Hematopoietic multipotent progenitor cell (in vitro differentiated cells): ENCODE results near the gene ANKRD27. TPM values are rescaled to one million over a fixed set of nuclear protein-coding genes. Genes with fewer than 3 reads are reported as not detected.
A peak's percentile ranks its signal among the peaks of the same experiment; 100 is the strongest.
"Not testable (repeated sequence)": the region's sequence is repeated elsewhere in the genome, so short reads cannot be mapped to it uniquely, and the experiment has no call there.

Experiments
- DNase-seq, 3 donors: peaks; one replicate each; pipeline ENCODE4 v3.0.0-alpha.2; 2011 to 2015; ENCODE audit warnings: low read depth in 2 of 3, low spot score in 2 of 3
- total RNA-seq: library from RNA; depleted of rRNA; stranded (reverse); fragments of >200 nt; gene quantifications from one replicate; pipeline ENCODE4 v1.2.3, GENCODE V29; 2012

The ANKRD27 gene
- total RNA-seq, 1 donor = 57.1 TPM

DNA sequence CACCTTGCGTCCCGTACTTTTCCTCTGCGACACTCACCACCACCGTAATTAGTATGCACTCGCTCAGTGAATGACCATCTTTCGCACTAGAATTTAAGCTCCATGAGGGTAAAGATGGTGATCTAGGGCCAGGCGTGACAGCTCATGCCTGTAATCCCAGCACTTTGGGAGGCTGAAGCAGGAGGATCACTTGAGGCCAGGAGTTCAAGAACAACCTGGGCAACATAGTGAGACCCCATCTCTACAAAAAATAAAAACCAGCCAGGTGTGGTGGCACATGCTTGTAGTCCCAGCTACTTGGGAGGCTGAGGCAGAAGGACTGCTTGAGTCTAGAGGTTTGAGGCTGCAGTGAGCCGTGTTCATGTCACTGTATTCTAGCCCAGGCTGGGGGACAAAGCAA, 18.6 kb downstream of the ANKRD27 start:
- not testable (repeated sequence) for DNase-seq

DNA sequence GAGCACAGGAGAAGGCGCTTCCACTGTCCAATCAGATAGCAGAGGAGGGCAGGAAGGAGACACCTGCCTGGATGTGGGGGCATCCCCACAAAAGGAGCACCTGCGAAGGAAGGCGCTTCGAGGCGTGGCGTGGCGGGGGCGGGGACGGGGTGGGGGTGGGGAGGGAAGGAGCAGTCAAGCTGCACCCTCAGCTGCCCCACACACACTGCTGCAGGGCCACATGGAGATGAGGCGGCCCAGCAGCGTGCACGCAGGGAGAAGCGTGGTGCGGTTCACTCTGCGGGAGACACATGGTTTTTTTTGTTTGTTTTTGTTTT, 21.4 kb downstream of the ANKRD27 start:
- no peak for DNase-seq

DNA sequence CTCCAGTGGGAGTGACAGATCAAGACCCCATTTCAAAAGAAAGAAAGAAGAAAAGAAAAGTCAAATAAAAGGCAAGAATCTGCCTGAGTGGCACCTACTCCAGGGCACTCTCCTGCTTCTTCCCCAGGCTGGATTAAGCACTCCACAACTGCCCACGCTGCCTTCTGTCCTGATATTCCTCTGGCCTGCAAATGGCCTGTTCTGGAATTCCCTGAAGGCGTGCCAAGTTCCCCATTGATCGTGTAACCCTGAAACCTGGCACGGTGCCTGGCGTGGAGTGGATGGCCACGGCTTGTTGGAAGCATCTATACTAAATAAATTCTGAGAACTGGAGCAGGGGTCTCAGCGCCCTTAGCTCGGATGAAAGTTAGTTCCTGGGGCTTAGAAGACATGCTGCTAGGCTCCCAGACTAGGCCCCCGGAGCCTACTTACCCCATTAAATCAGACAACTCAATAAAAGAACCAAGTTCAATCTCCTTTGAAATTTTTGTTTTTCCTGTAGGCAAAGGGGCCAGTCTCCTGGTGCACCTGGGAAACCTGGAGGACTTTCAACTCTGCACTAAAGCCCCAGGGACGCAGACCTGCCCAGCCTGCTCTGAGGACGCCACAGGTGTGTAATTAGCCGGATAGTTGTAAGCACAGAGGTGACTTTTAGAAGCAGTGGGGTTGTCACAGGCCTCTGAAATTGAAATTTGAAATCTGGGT, 21.9 kb downstream of the ANKRD27 start:
- no peak for DNase-seq

DNA sequence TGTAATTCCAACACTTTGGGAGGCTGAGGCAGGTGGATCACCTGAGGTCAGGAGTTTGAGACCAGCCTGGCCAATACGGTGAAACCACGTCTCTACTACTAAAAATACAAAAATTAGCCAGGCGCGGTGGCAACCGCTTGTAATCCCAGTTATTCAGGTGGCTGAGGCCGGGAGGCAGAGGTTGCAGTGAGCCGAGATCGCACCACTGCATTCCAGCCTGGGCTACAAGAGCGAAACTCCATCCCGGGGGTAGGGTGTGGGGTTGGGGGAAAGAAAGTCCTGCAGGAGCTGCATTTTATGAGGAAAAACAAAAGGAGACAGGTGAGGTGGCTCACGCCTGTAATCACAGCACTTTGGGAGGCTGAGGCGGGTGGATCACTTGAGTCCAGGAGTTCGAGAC, 22.6 kb downstream of the ANKRD27 start:
- not testable (repeated sequence) for DNase-seq

DNA sequence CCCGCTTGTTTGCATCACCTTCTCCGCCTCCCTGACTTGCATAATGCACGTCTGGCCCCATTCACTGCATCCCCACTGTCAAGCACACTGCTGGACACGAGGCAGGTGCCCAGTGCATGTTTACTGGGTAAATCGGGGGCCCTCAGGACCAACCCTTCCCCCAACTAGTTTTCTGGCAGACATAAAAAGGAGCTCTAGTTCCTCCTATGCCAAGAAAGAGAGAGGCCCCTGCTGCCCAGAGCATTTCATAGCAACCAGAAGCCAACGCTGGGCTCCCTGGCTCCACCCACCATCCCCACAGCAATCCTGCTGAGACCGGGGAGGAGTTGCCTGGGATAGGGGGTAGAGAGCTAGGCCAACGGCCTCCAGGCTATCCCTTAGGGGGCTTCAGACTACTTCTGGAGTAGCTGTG, 23.2 kb downstream of the ANKRD27 start:
- DNase-seq = no peak

DNA sequence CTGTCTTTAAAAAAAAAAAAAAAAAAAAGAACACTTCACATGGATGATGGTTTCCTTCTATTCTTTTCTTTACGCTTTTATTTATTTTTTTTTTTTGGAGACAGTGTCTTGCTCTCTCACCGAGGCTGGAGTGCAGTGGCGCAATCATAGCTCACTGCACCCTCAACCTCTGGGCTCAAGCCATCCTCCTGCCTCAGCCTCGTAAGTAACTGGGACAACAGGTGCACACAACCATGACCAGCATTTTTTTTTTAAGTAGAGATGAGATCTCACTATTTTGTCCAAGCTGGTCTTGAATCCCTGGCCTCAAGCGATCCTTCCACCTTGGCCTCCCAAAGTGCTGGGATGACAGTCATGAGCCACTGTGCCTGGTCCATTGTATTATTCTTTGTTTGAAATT, 24.3 kb downstream of the ANKRD27 start:
- no peak for DNase-seq

DNA sequence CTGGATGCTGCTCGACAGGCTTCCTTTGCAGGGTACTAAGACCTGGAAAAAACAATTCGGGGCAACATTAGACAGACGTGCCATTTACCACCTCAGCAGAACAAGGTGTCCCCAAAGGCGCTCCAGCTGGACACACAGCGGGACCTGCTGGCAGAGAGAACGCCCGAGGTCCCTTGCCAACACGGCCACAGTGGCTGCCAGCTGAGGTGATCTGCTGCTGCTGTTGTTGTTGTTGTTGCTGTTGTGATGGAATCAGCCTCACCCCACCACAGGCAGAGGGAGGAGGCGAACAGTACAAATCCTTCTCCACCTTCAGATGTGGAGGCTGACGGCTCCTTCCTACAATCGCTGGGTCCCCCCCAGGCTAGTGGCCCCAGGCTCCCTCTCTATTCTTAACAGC, 25.2 kb downstream of the ANKRD27 start:
- DNase-seq = no peak

DNA sequence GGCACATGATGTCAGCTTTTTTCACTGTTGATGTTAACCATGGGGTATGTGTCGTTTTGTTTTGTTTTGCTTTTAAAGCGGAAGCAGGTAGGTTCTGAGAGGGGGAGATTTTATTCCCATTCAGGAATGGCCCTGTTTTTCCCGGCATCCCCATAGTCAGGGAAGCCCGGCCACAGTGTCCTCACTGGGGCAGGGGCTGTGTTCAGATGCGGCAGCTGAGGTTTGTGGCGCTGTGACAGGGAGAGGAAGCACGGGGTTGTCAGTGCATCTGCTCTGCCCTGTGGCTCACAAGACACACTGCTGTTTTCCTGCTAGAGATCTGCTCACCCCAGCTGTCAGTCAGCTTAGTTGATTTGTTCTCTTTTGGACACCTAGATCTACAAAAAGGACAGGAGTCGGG, 27.6 kb downstream of the ANKRD27 start:
- no peak for DNase-seq

DNA sequence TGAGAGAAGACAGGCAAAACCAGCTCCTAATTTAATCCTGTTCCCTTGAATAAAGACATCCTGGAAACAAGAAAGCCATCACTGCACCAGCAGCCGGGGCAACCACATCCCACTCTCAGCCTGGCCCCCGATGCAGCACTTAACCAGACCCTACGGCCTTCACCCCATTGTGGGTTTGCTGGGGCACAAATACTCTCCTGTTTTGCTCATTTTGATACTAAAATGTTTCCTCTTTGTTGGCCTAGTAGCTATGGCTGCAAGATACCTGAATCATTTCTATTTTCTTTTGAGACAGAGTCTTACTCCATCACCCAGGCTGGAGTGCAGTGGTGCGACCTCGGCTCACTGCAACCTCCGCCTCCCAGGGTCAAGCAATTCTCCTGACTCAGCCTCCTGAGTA, 28.4 kb downstream of the ANKRD27 start:
- DNase-seq = no peak

DNA sequence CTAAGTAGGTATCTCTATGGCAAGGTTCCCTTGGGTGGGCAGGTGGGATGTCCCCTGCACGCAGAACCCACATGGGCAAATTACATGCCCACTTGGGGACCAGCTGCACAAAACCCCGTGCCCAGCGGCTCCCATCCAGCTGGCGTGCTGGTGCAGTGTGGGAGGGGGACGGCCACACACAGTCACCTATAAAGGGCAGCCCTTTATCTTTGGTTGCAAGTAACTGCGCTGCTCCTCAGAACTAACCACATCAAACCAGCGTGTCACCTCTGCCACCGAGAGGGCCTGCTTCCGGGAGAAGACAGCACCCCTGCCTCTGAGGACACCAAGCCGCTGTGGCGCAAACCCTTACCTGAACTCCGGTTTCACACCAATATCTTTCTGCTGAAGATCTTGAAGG, 32.2 kb downstream of the ANKRD27 start:
- DNase-seq = peak in 1 of 3 donors; percentile 42

DNA sequence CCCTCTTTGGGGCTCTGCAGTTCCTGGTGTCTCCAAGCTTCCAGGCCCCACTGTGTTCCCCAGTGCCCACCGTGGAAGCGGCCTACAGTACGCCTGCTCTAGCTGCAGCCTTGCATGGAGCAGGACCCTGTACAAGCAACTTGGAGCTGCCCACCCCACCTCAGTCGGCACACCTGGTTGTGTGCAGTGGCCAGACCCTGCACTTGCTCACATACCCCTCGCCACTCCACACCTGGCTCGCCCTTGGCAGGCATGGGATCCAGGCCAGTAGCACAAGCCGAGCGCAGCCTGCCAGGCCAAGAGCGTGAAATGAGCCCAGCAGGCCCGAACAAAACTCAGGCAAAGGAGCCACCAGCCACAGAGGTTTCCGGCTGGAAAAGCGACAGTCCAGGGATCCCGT, 36.4 kb downstream of the ANKRD27 start:
- no peak for DNase-seq

DNA sequence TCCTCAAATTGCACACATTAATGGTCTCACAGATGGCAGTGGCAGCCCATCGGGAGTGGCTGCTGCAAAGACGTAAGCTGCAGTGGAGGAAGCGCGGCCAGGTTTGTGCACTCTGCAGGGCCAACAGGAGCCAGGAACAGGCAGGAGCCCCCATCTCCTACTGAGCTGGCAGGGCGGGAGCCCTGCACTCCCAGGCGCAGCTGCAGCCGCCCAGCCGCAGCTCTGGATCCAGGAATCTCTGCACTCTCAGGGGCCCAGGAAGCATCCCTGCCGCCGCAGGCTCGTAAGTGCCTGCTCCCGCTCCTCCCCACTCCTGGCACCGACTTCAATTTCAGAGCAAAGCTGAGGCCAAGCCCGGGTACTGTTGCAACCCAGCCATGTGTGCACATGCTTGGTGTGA, 37.5 kb downstream of the ANKRD27 start:
- no peak for DNase-seq

DNA sequence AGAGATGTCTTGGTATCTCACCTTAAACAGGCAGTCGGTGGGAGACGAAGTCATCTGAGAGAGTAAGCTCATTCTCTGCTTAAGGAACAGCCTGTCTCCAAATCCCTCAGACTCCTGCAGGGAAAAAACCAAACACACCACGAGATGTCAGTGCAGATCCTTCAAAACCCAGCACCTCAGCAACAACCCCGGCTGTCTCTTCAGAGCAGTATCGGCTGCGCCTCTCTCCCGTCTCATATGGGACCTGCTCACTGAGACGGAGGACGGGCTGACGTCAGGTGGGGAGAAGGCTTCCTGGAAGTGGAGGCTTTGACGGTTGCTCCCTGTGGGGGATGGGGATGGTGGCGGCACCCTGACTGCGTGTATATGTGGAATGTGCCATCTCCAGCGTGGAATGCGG, 43.6 kb downstream of the ANKRD27 start:
- DNase-seq = no peak

DNA sequence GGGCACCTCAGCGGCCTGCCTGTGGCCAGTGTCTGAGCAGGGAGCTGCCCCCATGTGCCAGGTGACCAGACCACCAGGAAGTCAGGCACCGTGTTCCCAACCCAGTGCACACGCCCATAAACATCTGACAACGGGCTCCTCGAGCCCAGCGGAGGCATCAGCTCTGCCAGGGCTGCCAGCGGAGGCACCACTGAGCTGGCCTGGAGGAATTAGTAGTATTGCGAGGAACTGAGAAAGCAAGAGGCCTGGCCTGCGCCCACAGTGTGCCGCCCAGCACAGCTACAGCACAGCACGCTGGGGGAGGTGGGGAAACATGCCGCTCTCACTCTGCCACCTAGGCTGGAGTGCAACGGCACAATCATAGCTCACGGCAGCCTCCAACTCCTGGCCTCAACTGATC, 44.6 kb downstream of the ANKRD27 start:
- no peak for DNase-seq

DNA sequence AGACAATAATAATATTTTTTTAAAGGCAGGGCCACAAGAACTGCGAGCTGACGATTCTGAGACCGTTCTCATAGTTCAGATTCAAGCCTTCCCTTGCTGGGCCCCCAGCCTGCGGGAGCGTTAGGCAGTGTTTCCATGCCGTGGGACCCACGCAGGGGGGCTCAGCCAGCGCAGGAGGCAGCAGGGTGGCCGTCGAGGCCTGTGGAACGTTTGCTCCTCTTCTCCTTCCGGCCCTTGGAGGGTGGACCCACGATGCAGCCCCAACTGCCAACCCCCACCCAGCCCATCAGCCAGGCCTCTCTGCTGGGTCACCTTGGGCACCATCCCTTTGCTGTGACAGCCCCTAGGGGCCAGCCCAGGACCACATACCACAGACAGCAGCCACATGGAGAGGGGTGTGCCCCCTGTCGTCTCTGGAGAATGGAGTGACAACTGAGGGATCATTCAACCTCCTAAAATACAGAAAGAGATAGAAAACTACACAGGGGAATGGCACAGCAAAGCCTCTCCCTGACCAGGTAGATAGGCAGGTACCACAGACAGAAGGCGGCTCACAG, 47.2 kb downstream of the ANKRD27 start:
- no peak for DNase-seq

DNA sequence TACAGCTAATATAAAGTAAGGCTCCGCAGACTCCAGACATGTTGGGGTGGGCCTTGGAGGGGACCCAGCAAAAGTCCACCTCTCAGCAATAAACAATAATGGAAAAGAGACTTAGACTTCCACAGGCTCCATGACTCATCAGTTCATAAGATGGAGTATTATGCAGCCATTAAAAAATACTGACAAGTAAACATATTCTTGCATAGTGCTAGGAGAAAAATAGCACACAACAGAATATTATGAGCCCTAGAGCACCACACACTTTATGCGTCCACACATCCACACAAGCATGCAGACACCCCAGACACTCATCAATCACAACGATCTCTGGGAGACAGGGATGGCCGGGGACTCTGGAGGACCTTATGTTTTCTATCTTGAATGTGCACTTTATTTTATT, 48.0 kb downstream of the ANKRD27 start:
- DNase-seq = no peak

DNA sequence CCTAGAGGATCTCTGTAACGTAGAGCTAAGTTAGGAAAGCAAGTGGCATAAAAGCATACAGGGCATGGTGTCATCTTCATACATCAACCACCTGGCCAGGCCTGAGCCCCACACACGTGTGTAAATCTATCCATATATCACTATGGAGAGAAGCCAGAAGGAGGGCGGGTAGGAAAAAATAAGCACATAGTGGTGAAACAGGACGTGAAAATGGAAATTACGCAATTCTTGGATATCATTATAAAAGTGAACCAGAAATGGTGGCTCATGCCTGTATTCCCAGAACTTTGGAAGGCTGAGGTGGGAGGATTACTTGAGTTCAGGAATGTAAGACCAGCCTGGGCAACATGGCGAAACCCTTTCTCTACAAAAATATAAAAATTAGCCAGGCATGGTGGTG, 50.6 kb downstream of the ANKRD27 start:
- no peak for DNase-seq

DNA sequence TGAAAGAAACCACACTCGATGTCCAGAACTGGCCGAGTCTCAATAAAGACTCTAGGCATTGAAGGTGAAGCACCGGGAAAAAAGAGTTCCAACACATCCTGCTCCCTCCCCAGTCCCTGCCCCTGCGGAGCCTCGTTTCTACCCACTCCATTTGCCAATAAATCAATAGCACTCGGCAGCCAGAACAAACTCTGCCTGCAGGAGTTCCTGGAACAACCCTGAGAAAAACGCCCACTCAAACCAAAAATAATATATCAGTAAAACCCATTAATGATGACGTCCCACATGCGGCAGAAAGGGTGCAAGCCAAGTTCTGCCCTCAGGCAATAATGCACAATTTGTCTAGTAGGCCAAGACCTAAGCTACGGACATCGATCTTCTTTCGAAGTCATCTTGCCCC, 53.0 kb downstream of the ANKRD27 start:
- no peak for DNase-seq

DNA sequence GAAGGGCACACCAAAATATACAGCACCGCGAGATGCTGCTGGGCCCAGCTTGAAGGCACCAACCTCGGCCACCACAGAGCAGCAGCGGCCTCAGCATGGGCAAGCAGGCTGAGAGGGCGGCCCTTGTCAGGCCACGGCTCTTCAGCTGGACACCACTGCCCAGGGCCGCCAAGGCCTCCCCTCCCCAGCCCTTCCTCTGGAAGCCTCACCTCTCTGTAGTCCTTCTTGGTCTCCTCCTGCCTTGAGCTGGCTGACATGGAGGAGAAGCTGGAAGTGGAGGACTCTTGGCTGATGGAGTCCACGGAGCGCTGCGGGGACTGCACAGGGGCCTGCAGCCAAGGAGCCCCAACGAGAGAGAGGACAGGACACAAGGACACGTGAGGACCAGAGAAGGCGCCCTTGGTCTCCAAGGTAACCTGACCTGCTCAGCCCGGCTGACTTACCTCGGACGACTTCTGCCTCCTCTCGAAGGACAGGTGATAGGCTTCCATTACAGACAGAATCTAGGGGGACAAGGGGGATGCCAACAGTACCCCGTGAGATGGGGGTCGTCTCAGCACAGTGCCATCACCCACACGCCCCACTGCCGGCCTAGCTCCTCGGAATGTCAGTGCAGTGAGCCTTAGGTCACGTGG, 55.8 kb downstream of the ANKRD27 start:
- no peak for DNase-seq

DNA sequence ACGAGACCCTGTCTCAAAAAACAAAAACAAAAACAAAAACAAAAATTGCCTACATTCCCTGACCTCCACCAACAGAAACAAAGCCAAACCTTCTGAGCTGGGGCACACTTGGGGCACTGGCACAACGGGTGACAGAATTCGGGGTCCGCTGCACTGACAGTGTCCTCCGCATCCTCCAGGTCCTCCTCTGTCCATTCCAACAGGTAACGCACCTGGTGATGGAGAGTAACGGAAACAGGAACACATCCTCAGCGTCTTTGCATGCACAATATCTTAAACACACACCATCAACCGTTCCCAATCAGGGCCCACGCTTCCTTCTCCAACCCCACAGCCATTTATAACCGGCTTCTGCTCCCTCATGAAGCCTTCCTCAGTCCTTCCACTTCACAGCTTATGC, 59.4 kb downstream of the ANKRD27 start:
- no peak for DNase-seq

DNA sequence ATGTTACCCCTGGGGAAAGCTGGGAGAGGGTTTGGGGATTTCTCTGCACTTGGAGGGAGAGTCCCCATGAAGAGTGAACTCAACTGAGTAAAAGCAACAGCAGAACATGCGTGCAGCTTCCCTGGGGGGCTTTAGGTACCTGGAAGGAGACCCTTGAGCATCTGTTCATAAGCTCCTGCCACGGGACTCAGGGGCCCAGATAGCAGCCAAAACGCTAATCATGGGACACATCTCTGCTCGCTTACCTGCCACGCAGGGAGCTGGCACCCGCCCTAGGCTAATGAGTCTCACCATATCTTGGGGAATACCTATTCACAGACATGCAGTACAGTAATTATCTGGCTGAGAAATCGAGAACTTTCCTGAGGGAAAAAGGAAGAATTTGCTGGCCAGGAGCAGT, 60.1 kb downstream of the ANKRD27 start:
- DNase-seq = no peak

DNA sequence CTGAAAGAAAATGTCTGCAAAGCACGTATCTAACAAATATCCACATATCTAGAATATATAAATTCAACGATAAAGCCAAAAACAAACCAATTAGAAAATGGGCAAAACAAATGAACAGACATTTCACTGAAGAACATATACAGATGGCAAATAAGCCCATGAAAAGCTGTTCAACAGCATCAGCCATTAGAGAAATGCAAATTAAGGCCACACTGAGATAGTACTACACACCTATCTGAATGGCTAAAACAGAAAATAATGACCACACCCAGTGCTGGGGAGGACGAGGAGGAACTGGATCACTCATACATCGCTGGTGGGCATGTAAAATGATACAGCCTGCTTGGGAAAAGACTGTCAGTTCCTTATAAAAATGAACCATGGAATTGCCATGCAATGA, 62.0 kb downstream of the ANKRD27 start:
- no peak for DNase-seq

DNA sequence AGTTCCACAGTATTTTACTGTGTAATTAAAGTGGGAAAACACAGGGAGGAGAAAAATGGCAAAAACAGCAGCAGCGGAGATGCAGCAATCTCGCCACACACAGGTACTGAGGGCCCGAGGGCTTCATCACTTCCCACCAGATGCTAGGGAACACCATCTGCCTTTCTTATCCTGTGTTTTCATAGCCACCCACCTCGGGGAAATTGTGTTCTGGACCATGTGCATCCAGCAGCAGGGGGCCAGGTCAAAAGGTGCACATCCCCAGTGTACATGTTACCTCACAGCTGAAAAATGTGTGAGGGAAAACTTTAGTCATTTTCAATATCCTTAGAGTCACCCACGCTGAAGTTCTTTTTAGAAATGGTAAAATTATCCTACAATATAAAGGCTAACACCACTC, 63.8 kb downstream of the ANKRD27 start:
- DNase-seq = no peak
